Smooth muscle cell (in vitro differentiated cells): ENCODE results near the gene MRPL39. TPM values are rescaled to one million over a fixed set of nuclear protein-coding genes. Genes with fewer than 3 reads are reported as not detected.

ENCODE experiments used
- DNase-seq: peaks from one replicate; lab custom pipeline; 2025; ENCODE audit not compliant: unreplicated experiment; lab: John Stamatoyannopoulos, UW
- H2AFZ ChIP-seq: fragments of 200-600 bp; sonication (generic); 2 replicates; pipeline ENCODE4 v1.6.0; 2016; ENCODE audit warnings: antibody characterized with exemption, low read depth, mild to moderate bottlenecking
- H3F3A ChIP-seq: fragments of 200-600 bp; sonication (generic); 2 replicates; pipeline ENCODE4 v1.6.0; 2017; ENCODE audit warnings: antibody characterized with exemption, low read depth
- H3K27ac ChIP-seq: fragments of 200-600 bp; sonication (generic); 2 replicates; pipeline ENCODE4 v1.5.1; 2016; ENCODE audit warnings: low read depth, mild to moderate bottlenecking
- H3K27me3 ChIP-seq: fragments of 200-600 bp; sonication (generic); 2 replicates; pipeline ENCODE4 v1.6.1; 2016; ENCODE audit warnings: low read depth, mild to moderate bottlenecking
- H3K36me3 ChIP-seq: fragments of 200-600 bp; sonication (generic); 2 replicates; pipeline ENCODE4 v1.5.1; 2016; ENCODE audit warnings: low read depth
- H3K4me1 ChIP-seq: fragments of 200-600 bp; sonication (generic); 2 replicates; pipeline ENCODE4 v1.5.1; 2016; ENCODE audit warnings: low read depth
- H3K4me2 ChIP-seq: fragments of 200-600 bp; sonication (generic); 2 replicates; pipeline ENCODE4 v1.6.0; 2016; ENCODE audit warnings: mild to moderate bottlenecking
- H3K4me3 ChIP-seq: fragments of 200-600 bp; sonication (generic); 2 replicates; pipeline ENCODE4 v1.5.1; 2016; ENCODE audit warnings: mild to moderate bottlenecking
- H3K79me2 ChIP-seq: fragments of 200-600 bp; sonication (generic); 2 replicates; pipeline ENCODE4 v1.6.0; 2016; ENCODE audit warnings: low read depth, mild to moderate bottlenecking
- H3K9ac ChIP-seq: fragments of 200-600 bp; sonication (generic); 2 replicates; pipeline ENCODE4 v1.6.0; 2016; ENCODE audit warnings: low read depth
- H3K9me3 ChIP-seq: fragments of 200-600 bp; sonication (generic); replicated peaks from 2 replicates; pipeline ENCODE4 v1.5.1; 2016; ENCODE audit warnings: low read depth
- H4K20me1 ChIP-seq: fragments of 200-600 bp; sonication (generic); 2 replicates; pipeline ENCODE4 v1.6.0; 2016; ENCODE audit warnings: low read depth
- WGBS: methylation state at CpG from one replicate; pipeline ENCODE4 v1.1.7; 2016; ENCODE audit warnings: low lambda C conversion rate; 5-methylcytosine and 5-hydroxymethylcytosine counted together
- polyA plus RNA-seq: library from polyadenylated mRNA; unstranded; fragments of >200 nt; fragmentation: Nextera tagmentation; extraction: Ambion mirVana; gene quantifications from 2 replicates; pipeline ENCODE4 v1.2.1, GENCODE V29; 2016
- total RNA-seq: library from RNA; depleted of rRNA; stranded (reverse); fragments of >200 nt; gene quantifications from 2 replicates; pipeline ENCODE4 v1.2.3, GENCODE V29; 2014
- TF ChIP-seq, protein P1 (sequence below): fragments of 200-600 bp; sonication (generic); IDR thresholded peaks from 2 replicates; pipeline ENCODE4 v1.5.1; 2017; ENCODE audit warnings: borderline replicate concordance, mild to moderate bottlenecking, antibody characterized with exemption; ENCODE audit not compliant: insufficient read depth, poor library complexity, severe bottlenecking

The MRPL39 gene
- total and polyA plus RNA-seq, 2 experiments from 2014 or later, result 48.1 to 62.0 TPM

DNA sequence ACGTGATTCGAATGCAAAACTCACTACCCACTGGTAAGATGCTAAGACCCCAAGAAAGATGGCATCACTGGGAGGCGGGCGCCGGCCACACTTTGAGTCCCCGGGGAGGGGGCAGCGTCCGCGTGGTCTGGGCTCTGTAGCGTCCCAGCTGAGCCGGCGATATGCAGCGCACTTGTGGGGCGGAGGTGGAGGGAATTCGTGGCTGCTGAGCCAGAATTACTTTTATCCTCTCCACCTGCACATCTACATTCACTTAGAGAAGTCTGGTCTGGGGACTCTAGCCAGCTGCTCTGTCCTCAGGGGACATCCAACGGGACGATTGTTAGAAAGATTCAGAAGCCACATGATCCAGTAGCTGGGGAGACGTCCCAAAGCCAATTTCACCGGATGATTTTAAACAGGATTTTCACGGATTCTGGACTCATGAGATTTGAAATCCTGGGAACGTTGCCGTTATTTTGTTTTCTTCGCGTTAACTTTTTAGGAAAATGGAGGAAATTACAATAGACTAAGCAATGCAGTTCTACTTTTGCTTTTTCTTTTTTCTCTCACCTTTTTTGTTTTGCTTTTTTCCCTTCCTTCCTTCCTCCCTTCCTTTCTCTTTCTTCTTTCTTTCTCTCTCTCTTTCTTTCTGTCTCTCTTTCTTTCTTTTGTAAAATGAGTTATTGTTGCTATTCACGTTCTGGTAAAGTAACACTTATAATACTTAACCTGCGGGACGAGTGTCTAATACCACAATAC, 33.1 kb upstream of the MRPL39 start:
- no peaks in the 10 kb centered on the region for H4K20me1 ChIP-seq
- peaks cover 21% of the 10 kb centered on the region for H3K27me3 ChIP-seq
- H2AFZ ChIP-seq, result peak overlapping the region; percentile 99
- peak overlapping the region; percentile 89 for H3K9ac ChIP-seq
- peaks cover 16% of the 10 kb centered on the region for H3K4me1 ChIP-seq
- no peaks in the 10 kb centered on the region for H3K36me3 ChIP-seq
- no peak overlapping the region for H3K27ac ChIP-seq
- H3F3A ChIP-seq, result no peaks in the 10 kb centered on the region
- H3K79me2 ChIP-seq, result no peaks in the 10 kb centered on the region
- H3K9me3 ChIP-seq, result no peaks in the 10 kb centered on the region
- DNase-seq, result peak; percentile 10
- 15% methylated on average over 27 of the region's 27 CpGs for WGBS
- TF ChIP-seq, protein P1, sequence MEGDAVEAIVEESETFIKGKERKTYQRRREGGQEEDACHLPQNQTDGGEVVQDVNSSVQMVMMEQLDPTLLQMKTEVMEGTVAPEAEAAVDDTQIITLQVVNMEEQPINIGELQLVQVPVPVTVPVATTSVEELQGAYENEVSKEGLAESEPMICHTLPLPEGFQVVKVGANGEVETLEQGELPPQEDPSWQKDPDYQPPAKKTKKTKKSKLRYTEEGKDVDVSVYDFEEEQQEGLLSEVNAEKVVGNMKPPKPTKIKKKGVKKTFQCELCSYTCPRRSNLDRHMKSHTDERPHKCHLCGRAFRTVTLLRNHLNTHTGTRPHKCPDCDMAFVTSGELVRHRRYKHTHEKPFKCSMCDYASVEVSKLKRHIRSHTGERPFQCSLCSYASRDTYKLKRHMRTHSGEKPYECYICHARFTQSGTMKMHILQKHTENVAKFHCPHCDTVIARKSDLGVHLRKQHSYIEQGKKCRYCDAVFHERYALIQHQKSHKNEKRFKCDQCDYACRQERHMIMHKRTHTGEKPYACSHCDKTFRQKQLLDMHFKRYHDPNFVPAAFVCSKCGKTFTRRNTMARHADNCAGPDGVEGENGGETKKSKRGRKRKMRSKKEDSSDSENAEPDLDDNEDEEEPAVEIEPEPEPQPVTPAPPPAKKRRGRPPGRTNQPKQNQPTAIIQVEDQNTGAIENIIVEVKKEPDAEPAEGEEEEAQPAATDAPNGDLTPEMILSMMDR, result no peak
- H3K4me2 ChIP-seq, result peak overlapping the region; percentile 98
- peak overlapping the region; percentile 79 for H3K4me3 ChIP-seq

DNA sequence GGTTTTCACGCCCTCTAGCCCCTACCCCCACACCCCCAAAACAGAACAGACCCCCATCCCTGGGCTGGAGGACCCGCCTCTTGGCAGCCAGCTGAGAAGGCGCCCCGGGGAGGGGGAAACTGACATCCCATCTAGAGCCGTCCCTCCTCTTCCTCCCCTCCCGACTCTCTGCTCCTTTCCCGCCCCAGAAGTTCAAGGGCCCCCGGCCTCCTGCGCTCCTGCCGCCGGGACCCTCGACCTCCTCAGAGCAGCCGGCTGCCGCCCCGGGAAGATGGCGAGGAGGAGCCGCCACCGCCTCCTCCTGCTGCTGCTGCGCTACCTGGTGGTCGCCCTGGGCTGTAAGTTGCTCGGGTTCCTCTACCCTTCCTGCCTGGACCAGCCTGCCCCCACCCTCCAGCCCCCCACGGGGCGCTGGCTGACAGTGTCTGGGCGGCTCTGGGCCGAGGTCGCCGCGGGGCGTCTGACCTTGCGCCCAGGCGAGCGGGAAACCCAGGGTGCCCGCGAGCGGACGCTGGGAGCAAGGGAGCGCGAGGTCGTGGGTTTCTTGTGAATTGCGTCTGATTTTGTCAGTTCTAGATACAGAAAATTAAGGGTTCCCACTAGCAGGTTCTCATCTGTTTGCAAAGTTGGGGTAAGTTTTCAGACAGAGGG, 32.4 kb upstream of the MRPL39 start:
- H3K27me3 ChIP-seq, result peaks cover 21% of the 10 kb centered on the region
- TF ChIP-seq, protein P1, result peak; percentile 19
- no peaks in the 10 kb centered on the region for H3K36me3 ChIP-seq
- peak overlapping the region; percentile 98 for H3K4me2 ChIP-seq
- no peaks in the 10 kb centered on the region for H3K79me2 ChIP-seq
- peaks cover 16% of the 10 kb centered on the region for H3K4me1 ChIP-seq
- no peaks in the 10 kb centered on the region for H4K20me1 ChIP-seq
- peak; percentile 37 for DNase-seq
- H3K9me3 ChIP-seq, result no peaks in the 10 kb centered on the region
- H3K27ac ChIP-seq, result peak overlapping the region; percentile 25
- WGBS, result 1% methylated on average over 33 of the region's 40 CpGs
- H2AFZ ChIP-seq, result peak overlapping the region; percentile 99
- H3K4me3 ChIP-seq, result peak overlapping the region; percentile 79
- peak overlapping the region; percentile 89 for H3K9ac ChIP-seq
- H3F3A ChIP-seq, result no peaks in the 10 kb centered on the region

DNA sequence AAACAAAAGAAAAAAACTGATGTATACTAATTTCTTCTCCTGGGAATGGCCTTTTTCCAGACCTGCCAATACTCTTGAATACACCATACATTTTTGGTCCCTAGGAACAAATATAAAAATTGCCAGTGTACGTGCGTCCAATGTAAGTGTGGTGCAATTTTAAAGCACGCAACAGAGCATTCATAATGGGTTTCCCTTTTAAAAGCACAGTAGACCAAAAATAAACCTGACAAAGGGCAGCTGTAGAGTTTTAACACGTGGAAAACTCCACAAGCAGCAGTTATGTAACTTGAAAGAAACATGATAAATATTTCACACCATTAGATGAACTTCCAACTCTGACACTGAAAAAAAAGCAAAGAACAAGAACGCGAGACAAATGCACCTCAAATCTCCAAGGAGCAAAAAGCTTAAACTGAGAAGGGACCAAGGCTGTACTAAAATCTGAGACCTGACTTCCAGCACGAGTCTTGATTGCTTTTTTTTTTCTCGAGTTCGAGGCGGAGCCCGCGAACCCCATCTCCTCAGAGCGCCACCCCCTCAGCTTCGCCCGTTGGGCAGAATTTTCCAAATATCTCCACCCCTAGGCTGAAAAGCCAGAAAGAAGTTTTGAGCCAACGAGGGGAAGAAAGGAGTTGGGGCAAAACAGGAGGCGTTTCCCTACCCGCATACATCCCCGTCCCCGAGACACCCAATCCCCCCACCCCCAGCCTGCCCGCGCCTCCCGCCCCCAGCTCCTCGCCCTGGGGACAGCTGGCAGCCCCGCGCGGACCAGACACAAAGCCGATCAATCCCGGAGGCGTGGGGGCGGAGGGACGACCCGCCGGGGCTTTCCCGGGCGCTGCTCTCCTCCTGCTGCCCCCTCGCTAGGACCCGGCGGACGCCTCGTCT, 31.6 kb upstream of the MRPL39 start, which contains the start of gene JAM2:
Gene JAM2 (plus strand): TSS at position 599 of the 891 bp plus-strand sequence. CDS start 564 bp downstream, outside the sequence.
- Histone ChIP-seq H3K9ac (peak within 1 kb of the TSS; percentile 89), H3K27me3 (peaks cover 21% of the 10 kb centered on the region), H3K36me3 (no peaks in the 10 kb centered on the region), H3K79me2 (no peaks in the 10 kb centered on the region), H3K4me3 (peak within 1 kb of the TSS; percentile 79), H3K9me3 (no peaks in the 10 kb centered on the region), H3K27ac (peak within 1 kb of the TSS; percentile 25), H2AFZ (peak within 1 kb of the TSS; percentile 99), H3K4me1 (peaks cover 16% of the 10 kb centered on the region), H4K20me1 (no peaks in the 10 kb centered on the region), H3K4me2 (peak within 1 kb of the TSS; percentile 98), H3F3A (no peaks in the 10 kb centered on the region)
- TF ChIP-seq, protein P1, result no peak
- 6% methylated on average over 18 of the region's 41 CpGs for WGBS
- peak; percentile 37 for DNase-seq
